ENCODE measurements around the gene ZNF546. TPM values are rescaled to one million over a fixed set of nuclear protein-coding genes. Genes with fewer than 3 reads are reported as not detected.

The ZNF546 gene
- total RNA-seq, 1 experiment from 2014 or later = 5.2 TPM

DNA sequence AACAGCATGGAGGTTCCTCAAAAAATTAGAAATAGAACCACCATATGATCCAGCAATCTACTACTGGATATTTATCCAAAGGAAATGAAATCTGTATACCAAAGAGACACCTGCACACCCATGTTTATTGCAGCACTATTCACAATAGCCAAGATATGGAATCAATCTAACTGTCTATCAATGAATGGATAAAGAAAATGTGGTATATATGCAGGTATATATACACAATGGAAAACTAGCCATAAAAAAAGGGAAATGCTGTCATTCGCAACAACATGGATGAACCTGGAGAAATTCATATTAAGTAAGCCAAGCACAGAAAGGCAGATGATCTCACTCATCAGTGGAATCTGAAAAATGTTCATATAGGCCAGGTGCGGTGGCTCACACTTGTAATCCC, 56.6 kb downstream of the ZNF546 start:
- ChIA-PET POLR2A (no interaction called here), CTCF (no interaction called here)
- intact Hi-C loops (cut with micrococcal nuclease) = no loop called here
- Mint-ChIP-seq H3K4me1 (ENCODE audit: insufficient read depth, unreplicated experiment) (peaks cover 5% of the 10 kb centered on the region), H3K27me3 (ENCODE audit: insufficient read depth, unreplicated experiment) (no peaks in the 10 kb centered on the region), H3K27ac (ENCODE audit: low read depth, unreplicated experiment) (no peak overlapping the region), H3K36me3 (ENCODE audit: insufficient read depth, unreplicated experiment) (peaks cover 27% of the 10 kb centered on the region), H3K4me3 (ENCODE audit: unreplicated experiment) (no peak overlapping the region), H3K9me3 (ENCODE audit: unreplicated experiment) (peaks cover 28% of the 10 kb centered on the region)
- TF ChIP-seq, protein P1, sequence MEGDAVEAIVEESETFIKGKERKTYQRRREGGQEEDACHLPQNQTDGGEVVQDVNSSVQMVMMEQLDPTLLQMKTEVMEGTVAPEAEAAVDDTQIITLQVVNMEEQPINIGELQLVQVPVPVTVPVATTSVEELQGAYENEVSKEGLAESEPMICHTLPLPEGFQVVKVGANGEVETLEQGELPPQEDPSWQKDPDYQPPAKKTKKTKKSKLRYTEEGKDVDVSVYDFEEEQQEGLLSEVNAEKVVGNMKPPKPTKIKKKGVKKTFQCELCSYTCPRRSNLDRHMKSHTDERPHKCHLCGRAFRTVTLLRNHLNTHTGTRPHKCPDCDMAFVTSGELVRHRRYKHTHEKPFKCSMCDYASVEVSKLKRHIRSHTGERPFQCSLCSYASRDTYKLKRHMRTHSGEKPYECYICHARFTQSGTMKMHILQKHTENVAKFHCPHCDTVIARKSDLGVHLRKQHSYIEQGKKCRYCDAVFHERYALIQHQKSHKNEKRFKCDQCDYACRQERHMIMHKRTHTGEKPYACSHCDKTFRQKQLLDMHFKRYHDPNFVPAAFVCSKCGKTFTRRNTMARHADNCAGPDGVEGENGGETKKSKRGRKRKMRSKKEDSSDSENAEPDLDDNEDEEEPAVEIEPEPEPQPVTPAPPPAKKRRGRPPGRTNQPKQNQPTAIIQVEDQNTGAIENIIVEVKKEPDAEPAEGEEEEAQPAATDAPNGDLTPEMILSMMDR (IDR thresholded peaks at IDR 0.05; ENCODE audit: unreplicated experiment) = no peak
- BruUV-seq (replicated peaks) = no TSS peak
- DNase-seq (ENCODE audit: unreplicated experiment) = no peak

DNA sequence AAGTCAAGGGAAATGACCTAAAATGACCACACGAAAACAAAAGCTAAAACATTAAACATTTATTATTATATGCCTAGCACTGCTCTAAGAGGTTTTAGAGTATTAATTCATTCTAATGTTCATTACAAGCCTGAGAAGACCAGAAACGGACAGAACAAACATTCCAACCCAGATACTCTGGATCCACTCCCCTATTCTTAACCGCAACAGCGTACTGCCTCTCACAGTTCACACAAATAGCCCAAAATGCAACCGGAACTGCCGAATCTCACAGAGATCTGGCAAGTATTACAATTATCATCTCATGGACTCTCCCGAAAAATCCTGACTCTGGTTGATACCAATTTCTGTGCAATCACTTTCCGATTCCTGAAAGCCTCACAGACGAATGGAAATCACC, 57.8 kb downstream of the ZNF546 start:
- H3K4me1 Mint-ChIP-seq (ENCODE audit: insufficient read depth, unreplicated experiment) = peaks cover 5% of the 10 kb centered on the region
- H3K9me3 Mint-ChIP-seq (ENCODE audit: unreplicated experiment) = peaks cover 31% of the 10 kb centered on the region
- POLR2A ChIA-PET = interaction anchor here (0.7 to 1.6 kb wide), 2 partner anchors 36 to 251 kb away, joined by 3 read pairs; partner anchors contain the start of gene ZNF780A
- BruUV-seq (replicated peaks) = no TSS peak
- H3K27me3 Mint-ChIP-seq (ENCODE audit: insufficient read depth, unreplicated experiment) = no peaks in the 10 kb centered on the region
- H3K27ac Mint-ChIP-seq (ENCODE audit: low read depth, unreplicated experiment) = no peak overlapping the region
- intact Hi-C loops (cut with micrococcal nuclease) = no loop called here
- TF ChIP-seq, protein P1 (IDR thresholded peaks at IDR 0.05; ENCODE audit: unreplicated experiment) = no peak
- H3K4me3 Mint-ChIP-seq (ENCODE audit: unreplicated experiment) = peak overlapping the region; percentile 96
- no peak for DNase-seq (ENCODE audit: unreplicated experiment)
- H3K36me3 Mint-ChIP-seq (ENCODE audit: insufficient read depth, unreplicated experiment) = peaks cover 16% of the 10 kb centered on the region
- CTCF ChIA-PET = no interaction called here

DNA sequence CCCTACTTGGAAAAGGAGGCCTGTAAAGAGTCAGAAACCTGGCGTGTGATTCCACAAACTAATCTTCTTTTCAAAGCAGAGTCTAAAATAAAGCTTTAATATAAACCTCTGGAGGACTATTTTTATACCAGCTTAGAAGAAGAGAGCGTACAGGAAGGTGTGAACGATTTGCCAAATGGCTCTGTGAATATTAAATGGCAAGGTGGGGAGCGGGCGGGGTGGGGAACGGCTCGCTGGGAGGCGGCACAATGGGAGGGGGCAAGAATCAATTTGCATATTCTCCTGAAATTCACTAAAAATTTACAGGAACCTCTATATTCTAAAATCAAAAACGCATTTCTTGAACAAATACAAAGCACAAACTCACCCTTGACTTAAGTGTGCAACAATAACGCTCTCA, 58.2 kb downstream of the ZNF546 start:
- POLR2A ChIA-PET = interaction anchor here (1.1 to 1.6 kb wide), 2 partner anchors 35 to 44 kb away, joined by 3 to 5 read pairs; partner anchors contain the start of gene ZNF780A
- intact Hi-C loops (cut with micrococcal nuclease) = no loop called here
- Mint-ChIP-seq H3K27me3 (ENCODE audit: insufficient read depth, unreplicated experiment) (no peaks in the 10 kb centered on the region), H3K36me3 (ENCODE audit: insufficient read depth, unreplicated experiment) (peaks cover 12% of the 10 kb centered on the region), H3K27ac (ENCODE audit: low read depth, unreplicated experiment) (no peak overlapping the region), H3K4me1 (ENCODE audit: insufficient read depth, unreplicated experiment) (peaks cover 5% of the 10 kb centered on the region), H3K4me3 (ENCODE audit: unreplicated experiment) (peak overlapping the region; percentile 96), H3K9me3 (ENCODE audit: unreplicated experiment) (peaks cover 31% of the 10 kb centered on the region)
- BruUV-seq (replicated peaks) = no TSS peak
- no peak for DNase-seq (ENCODE audit: unreplicated experiment)
- CTCF ChIA-PET = no interaction called here
- TF ChIP-seq, protein P1 (IDR thresholded peaks at IDR 0.05; ENCODE audit: unreplicated experiment) = no peak

DNA sequence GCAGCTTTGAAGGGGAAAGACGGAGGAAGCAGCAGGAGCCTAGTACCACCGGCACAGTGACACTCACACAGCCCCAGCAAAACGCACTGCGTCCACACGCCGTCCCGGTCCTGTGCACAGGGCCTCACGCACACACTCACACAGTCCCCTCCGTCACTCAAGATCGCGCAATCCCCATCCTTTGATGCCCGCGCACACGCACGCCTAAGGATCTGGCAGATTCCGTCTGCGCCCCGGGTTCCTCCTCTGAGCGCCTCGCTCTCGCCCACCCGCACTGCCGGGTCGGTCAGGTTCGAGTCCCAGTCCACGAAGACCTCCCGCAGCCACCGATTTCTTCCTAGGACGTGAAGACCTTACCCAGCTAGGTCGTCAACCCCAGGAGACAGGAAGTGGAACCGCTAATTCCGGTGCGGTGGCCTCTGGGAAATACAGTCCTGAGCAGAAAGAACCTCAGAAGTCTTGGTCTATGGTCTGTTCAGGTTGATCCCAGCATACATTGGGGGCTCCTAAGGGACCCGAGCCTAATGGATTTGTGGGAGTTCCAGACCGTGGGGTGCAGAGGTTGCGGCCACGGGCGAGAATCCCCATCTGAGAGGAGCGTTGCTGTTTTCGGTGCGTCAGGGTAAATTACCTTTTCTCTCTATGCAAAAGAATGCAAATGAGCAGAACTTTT, 59.1 kb downstream of the ZNF546 start, which contains the start of gene ZNF780B:
Gene ZNF780B, minus strand, starts transcription at position 400 of the 673 bp plus-strand sequence. CDS start 5,899 bp downstream, outside the sequence.
- TSS peak; percentile 32 for BruUV-seq (replicated peaks)
- Mint-ChIP-seq H3K4me3 (ENCODE audit: unreplicated experiment) (peak within 1 kb of the TSS; percentile 96), H3K27me3 (ENCODE audit: insufficient read depth, unreplicated experiment) (no peaks in the 10 kb centered on the region), H3K9me3 (ENCODE audit: unreplicated experiment) (peaks cover 24% of the 10 kb centered on the region), H3K4me1 (ENCODE audit: insufficient read depth, unreplicated experiment) (peaks cover 5% of the 10 kb centered on the region), H3K36me3 (ENCODE audit: insufficient read depth, unreplicated experiment) (peaks cover 7% of the 10 kb centered on the region), H3K27ac (ENCODE audit: low read depth, unreplicated experiment) (peak within 1 kb of the TSS; percentile 82)
- intact Hi-C loops (cut with micrococcal nuclease) = no loop called here
- CTCF ChIA-PET = interaction anchor here (0.5 kb wide), 1 partner anchor 397 kb away, joined by 3 read pairs; no protein-coding TSS in a partner anchor
- TF ChIP-seq, protein P1 (IDR thresholded peaks at IDR 0.05; ENCODE audit: unreplicated experiment) = no peak
- peak; percentile 45 for DNase-seq (ENCODE audit: unreplicated experiment)
- POLR2A ChIA-PET = interaction anchor here (1.1 to 2.4 kb wide), 2 partner anchors 35 to 45 kb away, joined by 5 to 9 read pairs; partner anchors contain the start of gene ZNF780A
